Colon (tissue), 2 donors: ENCODE measurements around the gene CDCA7L.
"Not testable (repeated sequence)": the region's sequence is repeated elsewhere in the genome, so short reads cannot be mapped to it uniquely, and the experiment has no call there.

ENCODE experiments used
- FAIRE-seq: peaks from 2 replicates; lab custom pipeline; 2012; peaks lifted over from hg19 to GRCh38; lab: Jason Lieb, UNC
- donor health status: control.
- donor health status: control.

CDCA7L gene

GRCh38 chr7:21903020-21903786 is 42.5 kb downstream of the CDCA7L start:
- FAIRE-seq = no peak

- no peak for FAIRE-seq
Measured at GRCh38 chr7:21902240-21902639, 43.5 kb downstream of the CDCA7L start.

- FAIRE-seq = no peak
Measured at GRCh38 chr7:21898265-21898930, 47.3 kb downstream of the CDCA7L start.

- no peak for FAIRE-seq
Measured at GRCh38 chr7:21893401-21893800, 52.3 kb downstream of the CDCA7L start.

GRCh38 chr7:21891291-21891690 is 54.4 kb downstream of the CDCA7L start:
- FAIRE-seq = no peak

- no peak for FAIRE-seq
Measured at GRCh38 chr7:21887779-21888178, 57.9 kb downstream of the CDCA7L start.

- no peak for FAIRE-seq
Measured at GRCh38 chr7:21887353-21887752, 58.3 kb downstream of the CDCA7L start.

- FAIRE-seq = no peak
Measured at GRCh38 chr7:21886396-21886795, 59.3 kb downstream of the CDCA7L start.

GRCh38 chr7:21884496-21884895 is 61.2 kb downstream of the CDCA7L start:
- no peak for FAIRE-seq

GRCh38 chr7:21883501-21883900 is 62.2 kb downstream of the CDCA7L start:
- FAIRE-seq = not testable (repeated sequence)

- no peak for FAIRE-seq
Measured at GRCh38 chr7:21883069-21883468, 62.6 kb downstream of the CDCA7L start.

GRCh38 chr7:21869785-21870402 is 75.8 kb downstream of the CDCA7L start:
- FAIRE-seq = no peak

GRCh38 chr7:21868576-21868850 is 77.2 kb downstream of the CDCA7L start:
- no peak for FAIRE-seq

- no peak for FAIRE-seq
Measured at GRCh38 chr7:21867816-21868575, 77.7 kb downstream of the CDCA7L start.

GRCh38 chr7:21867226-21867625 is 78.5 kb downstream of the CDCA7L start:
- no peak for FAIRE-seq

GRCh38 chr7:21866731-21867130 is 79.0 kb downstream of the CDCA7L start:
- FAIRE-seq = no peak

- not testable (repeated sequence) for FAIRE-seq
Measured at GRCh38 chr7:21865631-21866204, 80.0 kb downstream of the CDCA7L start.

GRCh38 chr7:21851559-21851967 is 94.1 kb downstream of the CDCA7L start:
- FAIRE-seq = no peak
